ENCODE measurements around the gene DDR1.
A peak's percentile ranks its signal among the peaks of the same experiment; 100 is the strongest.
"Not testable (repeated sequence)": the region's sequence is repeated elsewhere in the genome, so short reads cannot be mapped to it uniquely, and the experiment has no call there.

DDR1 gene

DNA sequence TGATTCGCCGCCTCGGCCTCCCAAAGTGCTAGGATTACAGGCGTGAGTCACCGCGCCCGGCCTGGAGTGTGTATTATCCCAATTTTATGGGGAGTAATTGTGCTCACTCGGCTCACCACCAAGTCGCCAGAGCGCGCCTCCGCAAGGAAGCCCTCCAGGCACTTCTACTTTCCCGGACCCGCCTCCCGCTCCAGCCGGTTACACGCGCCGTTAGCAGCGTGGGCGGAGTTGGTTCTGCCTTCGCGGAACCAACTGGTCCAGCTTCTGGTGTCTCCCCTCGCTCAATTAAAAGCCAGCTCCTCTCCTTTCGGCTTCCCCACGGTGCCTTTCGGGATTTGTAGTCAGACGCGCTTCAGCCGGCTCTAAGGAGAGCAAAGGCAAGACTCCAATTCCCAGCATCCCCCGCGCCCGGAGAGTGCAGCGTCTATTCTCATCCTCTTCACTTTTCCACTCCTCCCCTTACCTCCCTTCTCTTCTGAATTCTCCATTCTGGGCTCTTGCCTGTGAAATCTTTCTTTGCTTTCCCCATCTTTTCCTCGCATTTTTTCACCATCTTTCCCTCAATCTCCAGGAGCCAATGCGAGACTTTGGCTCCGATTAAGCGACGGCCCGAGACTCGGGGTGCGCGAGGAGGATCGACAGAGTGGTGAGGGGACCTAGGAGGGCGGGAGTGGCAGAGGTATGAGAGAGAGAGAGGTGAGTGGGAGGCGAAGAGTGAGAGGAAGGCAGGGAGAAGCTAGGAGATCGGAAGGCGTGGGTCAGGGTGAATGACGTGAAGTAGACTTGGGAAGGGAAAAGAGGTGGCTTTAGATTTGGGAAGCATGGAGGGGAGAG is 23.7 kb downstream of the DDR1 start, which contains the start of gene GTF2H4:
TSS of gene GTF2H4 (plus strand) at position 450 of the 834 bp plus-strand sequence.
- H3K9me3 ChIP-seq: no peaks in the 10 kb centered on the region
- peak within 1 kb of the TSS; percentile 70 to 75 for H3K27ac ChIP-seq
- DNase-seq: peak; percentile 98 to 99
- intact Hi-C loops (cut with DNase I; ENCODE audit: low total_unique reads): no loop called here
- H3K4me3 ChIP-seq: peak within 1 kb of the TSS; percentile 68 to 89
- H3K27me3 ChIP-seq: no peaks in the 10 kb centered on the region
- H3K4me1 ChIP-seq: peaks cover 0 to 19% (median 12%) of the 10 kb centered on the region in 4 donors
- TF ChIP-seq, protein P1, sequence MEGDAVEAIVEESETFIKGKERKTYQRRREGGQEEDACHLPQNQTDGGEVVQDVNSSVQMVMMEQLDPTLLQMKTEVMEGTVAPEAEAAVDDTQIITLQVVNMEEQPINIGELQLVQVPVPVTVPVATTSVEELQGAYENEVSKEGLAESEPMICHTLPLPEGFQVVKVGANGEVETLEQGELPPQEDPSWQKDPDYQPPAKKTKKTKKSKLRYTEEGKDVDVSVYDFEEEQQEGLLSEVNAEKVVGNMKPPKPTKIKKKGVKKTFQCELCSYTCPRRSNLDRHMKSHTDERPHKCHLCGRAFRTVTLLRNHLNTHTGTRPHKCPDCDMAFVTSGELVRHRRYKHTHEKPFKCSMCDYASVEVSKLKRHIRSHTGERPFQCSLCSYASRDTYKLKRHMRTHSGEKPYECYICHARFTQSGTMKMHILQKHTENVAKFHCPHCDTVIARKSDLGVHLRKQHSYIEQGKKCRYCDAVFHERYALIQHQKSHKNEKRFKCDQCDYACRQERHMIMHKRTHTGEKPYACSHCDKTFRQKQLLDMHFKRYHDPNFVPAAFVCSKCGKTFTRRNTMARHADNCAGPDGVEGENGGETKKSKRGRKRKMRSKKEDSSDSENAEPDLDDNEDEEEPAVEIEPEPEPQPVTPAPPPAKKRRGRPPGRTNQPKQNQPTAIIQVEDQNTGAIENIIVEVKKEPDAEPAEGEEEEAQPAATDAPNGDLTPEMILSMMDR (IDR thresholded peaks at IDR 0.05): no peak
- peaks cover 7 to 29% (median 27%) of the 10 kb centered on the region in 3 donors for H3K36me3 ChIP-seq

DNA sequence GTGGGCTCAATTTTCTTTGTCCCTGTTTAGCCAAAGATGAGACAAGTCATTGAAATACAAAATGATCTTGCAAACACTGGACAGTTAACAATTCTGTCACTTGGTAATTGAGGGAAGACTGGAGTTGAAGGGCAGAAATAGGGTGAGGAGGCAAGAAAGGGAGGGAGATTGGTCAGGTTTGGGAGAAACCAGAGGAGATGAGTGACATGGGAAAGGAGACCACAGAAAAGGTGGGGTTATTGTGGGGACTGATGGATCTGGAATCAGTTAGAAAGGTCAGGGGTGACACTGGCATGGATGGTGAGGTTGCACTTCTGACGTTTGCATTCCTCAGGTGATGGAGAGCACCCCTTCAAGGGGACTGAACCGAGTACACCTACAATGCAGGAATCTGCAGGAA is 24.4 kb downstream of the DDR1 start:
- no peak for DNase-seq
- peaks cover 0 to 27% (median 18%) of the 10 kb centered on the region in 4 donors for H3K4me1 ChIP-seq
- no peaks in the 10 kb centered on the region for H3K9me3 ChIP-seq
- no peaks in the 10 kb centered on the region for H3K27me3 ChIP-seq
- peaks cover 7 to 29% (median 27%) of the 10 kb centered on the region in 3 donors for H3K36me3 ChIP-seq
- peak overlapping the region; percentile 70 to 75 for H3K27ac ChIP-seq
- H3K4me3 ChIP-seq: peak overlapping the region; percentile 68 to 89
- intact Hi-C loops (cut with DNase I; ENCODE audit: low total_unique reads): no loop called here
- TF ChIP-seq, protein P1 (IDR thresholded peaks at IDR 0.05): no peak

DNA sequence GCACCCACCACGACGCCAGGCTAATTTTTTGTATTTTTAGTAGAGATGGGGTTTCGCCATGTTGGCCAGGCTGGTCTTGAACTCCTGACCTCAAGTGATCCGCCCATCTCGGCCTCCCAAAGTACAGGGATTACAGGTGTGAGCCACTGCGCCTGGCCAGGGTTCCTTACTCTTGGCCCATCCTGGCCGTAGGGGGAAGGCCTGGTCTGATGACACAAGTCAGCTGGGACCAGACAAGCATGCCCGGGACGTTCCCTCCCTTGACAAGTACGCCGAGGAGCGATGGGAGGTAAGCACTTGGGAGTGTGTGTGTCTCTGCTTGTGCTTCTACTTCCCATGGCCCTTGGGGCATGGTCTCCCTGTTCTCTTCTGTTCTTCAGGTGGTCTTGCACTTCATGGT is 26.2 kb downstream of the DDR1 start:
- peaks cover 7 to 29% (median 27%) of the 10 kb centered on the region in 3 donors for H3K36me3 ChIP-seq
- DNase-seq; H3K27me3 ChIP-seq; H3K4me3 ChIP-seq; H3K9me3 ChIP-seq; intact Hi-C loops (cut with DNase I; ENCODE audit: low total_unique reads); H3K27ac ChIP-seq: not testable (repeated sequence)
- peaks cover 0 to 40% (median 29%) of the 10 kb centered on the region in 4 donors for H3K4me1 ChIP-seq

DNA sequence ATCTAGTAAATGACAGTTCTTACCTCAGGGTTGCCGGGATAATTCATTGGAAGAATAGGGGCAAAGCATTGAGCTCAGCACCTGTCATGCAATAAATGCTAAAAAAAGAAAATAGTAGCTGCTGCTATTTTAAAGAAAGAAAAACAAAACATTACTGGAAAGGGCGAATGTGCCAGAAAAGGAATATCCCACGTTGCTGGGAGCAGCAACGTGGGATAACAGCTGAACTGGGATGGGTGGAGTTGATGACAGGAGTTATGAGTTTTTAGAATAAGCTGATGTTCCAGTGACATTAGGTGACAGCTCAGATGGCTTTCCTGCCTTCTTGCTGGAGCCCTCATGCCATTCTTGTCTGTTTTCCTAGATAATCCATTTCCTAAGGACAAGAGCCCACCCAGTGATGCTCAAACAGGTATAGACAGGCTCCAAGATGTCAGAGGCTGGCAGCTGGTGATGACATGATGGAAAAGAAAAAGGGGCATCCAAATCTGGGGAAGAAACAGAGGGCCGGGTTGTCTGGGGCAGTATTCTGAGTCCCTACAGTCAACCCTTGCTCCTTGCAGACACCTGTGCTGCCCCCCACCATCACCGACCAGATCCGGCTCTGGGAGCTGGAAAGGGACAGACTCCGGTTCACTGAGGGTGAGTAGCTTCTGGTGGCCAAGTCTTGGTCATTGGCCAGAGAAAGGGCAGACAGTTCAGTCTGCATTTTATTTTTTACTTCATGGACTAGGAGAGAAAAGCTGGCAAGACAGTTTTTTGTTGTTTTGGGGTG is 28.6 kb downstream of the DDR1 start:
- H3K27ac ChIP-seq: peak overlapping the region; percentile 85 to 87
- TF ChIP-seq, protein P1 (IDR thresholded peaks at IDR 0.05): no peak
- H3K4me3 ChIP-seq: peak overlapping the region; percentile 53 to 63
- no peaks in the 10 kb centered on the region for H3K9me3 ChIP-seq
- H3K4me1 ChIP-seq: peaks cover 0 to 47% (median 34%) of the 10 kb centered on the region in 4 donors
- intact Hi-C loops (cut with DNase I; ENCODE audit: low total_unique reads): loop anchor here (2.0 kb wide), 1 partner anchor 418 kb away; no protein-coding TSS in a partner anchor
- H3K27me3 ChIP-seq: no peaks in the 10 kb centered on the region
- peaks cover 14 to 44% (median 36%) of the 10 kb centered on the region in 3 donors for H3K36me3 ChIP-seq
- DNase-seq: no peak

DNA sequence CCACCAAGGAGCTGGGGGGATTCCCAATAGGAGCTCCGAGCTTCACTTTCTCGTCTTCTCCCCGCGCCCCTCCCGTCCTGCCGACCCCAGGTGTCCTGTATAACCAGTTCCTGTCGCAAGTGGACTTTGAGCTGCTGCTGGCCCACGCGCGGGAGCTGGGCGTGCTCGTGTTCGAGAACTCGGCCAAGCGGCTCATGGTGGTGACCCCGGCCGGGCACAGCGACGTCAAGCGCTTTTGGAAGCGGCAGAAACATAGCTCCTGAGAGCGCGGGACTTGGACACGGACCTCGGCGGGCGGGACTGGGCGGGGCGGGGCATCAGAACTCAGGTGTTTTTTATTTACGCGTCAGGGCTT is 29.4 kb downstream of the DDR1 start:
- Histone ChIP-seq H3K27me3 (no peaks in the 10 kb centered on the region), H3K36me3 (peaks cover 14 to 52% (median 44%) of the 10 kb centered on the region in 3 donors), H3K9me3 (no peaks in the 10 kb centered on the region), H3K27ac (peak overlapping the region; percentile 85 to 87), H3K4me1 (peaks cover 0 to 44% (median 31%) of the 10 kb centered on the region in 4 donors), H3K4me3 (peak overlapping the region; percentile 53 to 63)
- intact Hi-C loops (cut with DNase I; ENCODE audit: low total_unique reads): loop anchor here (2.0 kb wide), 2 partner anchors 173 to 419 kb away; no protein-coding TSS in a partner anchor
- TF ChIP-seq, protein P1 (IDR thresholded peaks at IDR 0.05): no peak
- no peak for DNase-seq

Measured in tibial artery (tissue), 4 donors.